A172 (cell line): ENCODE data around the gene ABHD13. TPM values are rescaled to one million over a fixed set of nuclear protein-coding genes. Genes with fewer than 3 reads are reported as not detected.
"Not testable (repeated sequence)": the region's sequence is repeated elsewhere in the genome, so short reads cannot be mapped to it uniquely, and the experiment has no call there.

Source experiments
- DNase-seq: peaks from one replicate; pipeline ENCODE4 v3.0.0-alpha.2; 2015; ENCODE audit warnings: low spot score
- total RNA-seq: library from RNA; depleted of rRNA; stranded (reverse); fragments of >200 nt; shearing (Covaris generic); gene quantifications from 2 replicates; pipeline ENCODE4 v1.2.3, GENCODE V29; 2014

ABHD13 gene
- total RNA-seq, 1 experiment from 2014 or later, result 13.8 TPM

DNA sequence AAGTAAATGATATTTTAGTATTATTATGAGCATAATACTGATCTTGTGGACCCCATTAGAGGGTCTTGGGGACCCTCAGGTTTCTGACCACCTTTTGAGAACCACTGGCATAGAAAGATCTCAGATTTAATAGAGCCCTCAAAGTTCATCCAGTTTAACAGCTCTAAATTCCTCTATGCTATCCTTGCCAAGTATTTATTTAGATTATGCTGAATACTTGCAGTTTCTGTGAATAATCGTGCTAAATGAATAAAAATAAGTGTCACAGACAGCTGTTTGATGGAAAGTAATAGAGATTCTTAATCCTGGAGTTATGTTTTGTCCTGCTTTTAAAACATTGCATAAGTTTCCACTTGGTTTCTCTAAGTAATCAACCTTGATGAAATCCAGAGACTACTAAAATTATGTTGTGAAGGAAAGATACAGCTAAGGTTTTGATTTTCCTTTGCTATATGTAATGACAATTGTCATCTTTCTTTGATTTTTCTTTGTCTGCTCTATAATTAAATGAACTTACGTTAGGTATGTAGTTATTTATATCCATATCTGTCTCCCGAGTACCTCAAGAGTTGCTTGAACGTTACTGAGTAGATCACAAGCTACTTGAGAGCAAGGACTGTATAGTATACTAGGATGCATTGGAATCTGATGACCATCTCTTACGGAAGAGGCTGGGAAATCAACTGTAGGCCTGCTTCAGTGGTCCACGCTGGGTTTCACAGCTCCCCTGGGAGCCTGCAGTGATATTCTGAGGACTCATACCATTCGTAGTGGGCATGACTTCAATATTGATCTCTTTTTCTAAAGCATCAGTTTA is 5.7 kb downstream of the ABHD13 start:
- DNase-seq, result no peak

DNA sequence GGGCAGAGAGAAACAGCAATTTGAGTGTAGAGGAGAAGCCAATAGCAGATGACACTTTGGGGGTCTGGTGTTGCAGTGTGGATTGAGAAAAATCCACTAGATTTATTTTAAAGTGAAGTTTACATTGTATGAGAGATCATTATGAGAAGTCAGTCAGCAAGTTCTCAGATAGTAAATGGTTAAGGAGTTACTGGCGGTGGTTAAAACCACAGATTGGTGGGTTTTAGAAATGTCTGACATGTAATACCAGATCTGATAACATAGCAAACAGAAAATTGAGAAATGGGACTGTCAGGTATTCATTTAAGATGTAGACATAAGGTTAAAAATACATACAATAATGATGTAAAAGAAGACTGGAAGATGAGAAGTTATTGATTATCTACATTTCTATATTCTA is 7.2 kb downstream of the ABHD13 start:
- no peak for DNase-seq

DNA sequence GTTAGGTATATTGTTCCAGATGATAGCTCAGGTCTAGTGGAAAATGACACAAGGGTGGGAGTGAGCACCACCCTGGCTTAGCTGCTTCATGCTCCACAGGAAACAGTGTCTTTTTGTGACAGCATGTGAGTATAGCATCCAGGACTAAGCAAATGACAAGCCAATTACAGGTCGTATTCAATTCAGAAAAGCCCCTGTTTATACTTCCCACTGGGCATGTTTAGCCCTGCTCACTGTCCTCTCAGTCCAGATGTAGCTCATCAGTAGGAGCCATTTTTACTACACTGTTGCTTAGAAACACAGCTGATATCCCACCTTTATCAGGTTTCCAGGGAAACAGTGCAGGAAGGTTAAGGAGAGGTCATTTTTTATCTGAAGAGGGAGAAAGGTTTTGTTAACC is 8.0 kb downstream of the ABHD13 start:
- no peak for DNase-seq

DNA sequence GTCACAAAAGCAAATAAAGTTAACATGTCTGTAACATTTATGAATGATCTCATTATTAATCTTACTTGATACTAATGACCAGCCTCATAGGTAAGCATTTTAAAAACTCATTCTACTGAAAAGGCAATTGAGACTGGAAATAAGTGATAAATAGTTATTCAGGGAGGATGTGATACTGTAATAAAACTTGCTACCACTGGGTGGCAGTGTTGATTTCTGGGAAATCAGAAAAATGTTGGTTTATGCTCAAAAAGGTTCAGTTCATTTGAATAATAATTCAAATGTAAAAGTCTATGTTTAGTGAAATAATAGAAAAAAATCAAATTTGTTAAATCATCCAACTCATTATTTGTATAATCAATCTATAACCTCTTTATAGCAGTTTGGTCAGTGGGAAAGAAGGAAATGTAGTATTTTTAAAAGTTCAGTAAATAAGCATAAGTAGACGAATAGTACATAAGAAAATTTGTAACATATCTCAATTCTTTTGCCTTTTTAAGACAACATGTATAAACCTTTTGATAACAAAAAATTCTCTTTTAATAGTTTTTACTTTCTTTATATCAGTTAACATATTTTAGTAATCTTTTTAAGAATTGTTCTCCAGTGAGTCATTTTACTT is 9.6 kb downstream of the ABHD13 start:
- peak; percentile 36 for DNase-seq

DNA sequence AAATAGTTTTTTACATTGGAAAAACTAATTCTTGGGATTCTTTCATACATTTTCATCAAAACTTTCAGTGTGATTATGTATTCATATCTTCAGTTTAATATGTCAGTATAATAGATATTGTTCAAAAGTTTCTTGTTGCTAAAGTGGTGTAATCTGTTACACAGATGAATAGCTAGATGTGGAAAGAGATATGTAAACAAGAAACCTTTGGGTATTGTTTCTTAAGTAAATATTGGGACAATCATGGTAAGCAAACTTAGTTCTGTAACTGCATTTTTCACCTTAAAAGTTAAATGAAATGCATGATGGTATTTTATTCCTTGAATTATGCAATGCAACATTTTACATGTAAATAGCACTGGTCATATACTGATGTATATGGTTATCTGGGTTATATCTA is 12.2 kb downstream of the ABHD13 start:
- no peak for DNase-seq

DNA sequence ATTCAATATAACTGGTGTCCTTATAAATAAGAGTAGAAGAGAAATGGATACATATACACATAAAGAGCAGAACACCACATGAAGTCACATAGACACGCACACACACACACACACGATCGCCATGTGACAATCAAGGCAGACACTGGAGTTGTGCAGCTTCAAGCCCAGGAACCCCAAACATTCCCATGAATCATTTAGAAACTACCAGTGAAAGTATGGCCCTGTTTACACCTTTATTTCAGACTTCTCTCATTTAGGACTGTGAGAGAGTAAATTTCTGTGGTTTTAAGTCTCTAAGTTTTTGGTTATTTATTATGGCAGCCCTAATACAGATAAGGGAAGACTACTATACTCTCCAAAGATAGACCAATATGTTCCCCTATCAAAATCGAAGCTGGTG is 31.0 kb downstream of the ABHD13 start:
- DNase-seq, result no peak

DNA sequence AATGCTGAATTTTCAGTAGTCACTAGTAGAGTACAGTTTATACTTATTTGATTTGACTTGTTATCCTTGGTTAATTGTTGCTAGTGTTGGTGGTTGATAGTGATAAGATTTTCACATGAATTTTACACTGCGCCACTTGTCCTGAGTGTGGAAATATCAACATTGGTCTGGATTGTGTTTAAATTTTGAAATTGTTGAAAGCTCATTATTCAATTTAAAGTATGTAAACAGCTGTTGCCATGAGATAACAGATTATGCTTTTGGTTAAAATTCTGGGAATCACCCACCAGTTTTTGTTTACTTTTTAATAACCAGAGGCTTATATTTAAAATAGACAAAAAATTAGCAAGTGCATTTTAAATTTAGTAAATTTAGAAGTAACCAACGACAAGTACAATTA is 39.1 kb downstream of the ABHD13 start:
- DNase-seq, result no peak

DNA sequence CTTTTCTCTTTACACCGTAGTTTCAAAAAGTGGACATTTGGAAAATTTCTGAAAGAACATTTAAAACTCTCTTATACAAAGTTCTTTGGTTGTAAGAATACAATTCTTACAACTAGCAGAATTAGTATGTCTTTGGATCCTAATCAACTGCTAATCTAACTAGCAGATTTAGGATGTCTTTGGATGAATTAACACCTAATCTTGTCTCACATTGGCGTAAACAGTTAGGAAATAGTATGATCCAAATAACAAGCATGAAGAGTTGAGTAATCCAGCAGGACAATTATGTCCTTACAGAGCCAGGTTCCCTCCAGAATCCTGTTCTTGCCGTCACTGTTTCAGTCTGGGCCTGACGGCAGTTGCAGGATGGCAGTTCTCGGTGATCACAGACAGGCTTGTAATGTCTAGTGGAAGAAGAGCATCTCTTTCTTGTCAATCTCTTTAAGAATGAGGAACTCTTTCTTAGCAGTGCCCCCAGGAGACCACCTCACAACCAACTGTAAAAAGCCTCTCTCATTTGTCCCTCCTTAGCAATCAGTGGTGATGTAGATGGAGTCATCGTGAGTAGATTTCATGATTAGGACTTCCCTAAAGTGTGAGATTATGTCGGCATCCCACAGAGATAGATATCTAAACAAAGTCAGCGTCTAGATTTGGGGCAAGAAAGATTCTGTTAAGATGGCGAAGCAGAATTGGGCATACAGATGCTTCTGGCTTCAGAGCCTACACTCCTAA is 45.6 kb downstream of the ABHD13 start:
- no peak for DNase-seq

DNA sequence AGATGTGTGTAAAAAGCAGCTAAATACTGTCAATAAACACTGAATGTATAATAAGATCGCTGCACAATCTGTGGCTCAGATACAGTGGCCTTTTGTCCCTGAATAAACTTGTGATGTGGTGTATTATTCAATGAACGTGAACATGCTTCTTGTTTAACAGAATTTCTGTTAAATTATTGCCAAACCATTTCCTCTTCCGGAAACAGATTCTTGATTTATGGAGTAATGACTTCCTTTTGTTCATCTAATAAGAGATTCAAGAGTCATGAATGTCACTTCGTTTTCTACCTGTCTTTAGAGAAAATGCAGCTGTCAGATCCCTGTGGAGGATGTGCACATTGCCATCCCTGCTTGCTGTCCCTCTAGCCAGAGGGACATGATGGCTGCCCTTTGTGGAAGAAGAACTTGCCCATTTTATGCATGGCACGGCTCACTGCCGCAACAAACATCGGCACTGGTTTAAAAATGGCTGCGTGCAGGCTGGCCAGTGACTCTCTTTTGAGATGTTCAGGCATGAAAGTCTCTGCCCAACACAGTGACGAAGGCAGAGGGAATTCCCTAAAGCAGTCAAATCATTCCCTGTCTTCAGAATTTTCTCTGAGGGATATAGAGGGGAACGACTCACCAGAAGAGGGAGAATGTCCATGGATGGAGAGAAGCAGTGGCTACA is 48.3 kb downstream of the ABHD13 start:
- DNase-seq, result no peak

DNA sequence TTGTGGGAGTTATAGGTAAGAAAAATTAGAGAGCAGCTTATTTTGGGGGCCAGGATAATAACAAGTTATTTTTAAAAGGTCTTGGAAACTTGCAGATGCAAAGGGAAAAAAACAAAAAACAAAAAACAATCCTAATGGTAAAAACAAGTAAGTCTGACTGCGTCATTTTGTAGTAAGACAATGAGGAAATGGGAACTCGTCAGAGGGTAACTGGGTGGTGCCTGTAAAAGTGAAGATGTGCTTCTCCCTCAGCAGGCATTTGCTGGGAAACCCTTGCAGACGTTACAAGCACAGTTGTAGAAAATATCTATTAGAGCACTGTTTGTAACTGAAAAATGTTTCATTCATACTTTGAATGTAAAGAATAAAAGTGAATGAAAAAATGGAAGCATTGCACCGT is 49.2 kb downstream of the ABHD13 start:
- DNase-seq, result no peak

DNA sequence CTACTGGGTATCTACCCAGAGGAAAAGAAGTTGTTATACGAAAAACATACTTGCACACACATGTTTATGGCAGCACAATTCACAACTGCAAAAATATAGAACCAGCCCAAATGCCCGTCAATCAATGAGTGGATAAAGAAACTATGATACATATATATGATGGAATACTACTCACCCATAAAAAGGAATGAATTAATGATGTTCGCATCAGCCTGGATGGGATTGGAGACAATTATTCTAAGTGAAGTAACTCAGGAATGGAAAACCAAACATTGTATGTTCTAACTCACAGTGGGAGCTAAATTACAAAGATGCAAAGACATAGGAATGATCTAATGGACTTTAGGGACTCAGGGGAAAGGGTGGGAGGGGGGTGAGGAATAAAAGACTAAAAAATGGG is 49.7 kb downstream of the ABHD13 start:
- not testable (repeated sequence) for DNase-seq

DNA sequence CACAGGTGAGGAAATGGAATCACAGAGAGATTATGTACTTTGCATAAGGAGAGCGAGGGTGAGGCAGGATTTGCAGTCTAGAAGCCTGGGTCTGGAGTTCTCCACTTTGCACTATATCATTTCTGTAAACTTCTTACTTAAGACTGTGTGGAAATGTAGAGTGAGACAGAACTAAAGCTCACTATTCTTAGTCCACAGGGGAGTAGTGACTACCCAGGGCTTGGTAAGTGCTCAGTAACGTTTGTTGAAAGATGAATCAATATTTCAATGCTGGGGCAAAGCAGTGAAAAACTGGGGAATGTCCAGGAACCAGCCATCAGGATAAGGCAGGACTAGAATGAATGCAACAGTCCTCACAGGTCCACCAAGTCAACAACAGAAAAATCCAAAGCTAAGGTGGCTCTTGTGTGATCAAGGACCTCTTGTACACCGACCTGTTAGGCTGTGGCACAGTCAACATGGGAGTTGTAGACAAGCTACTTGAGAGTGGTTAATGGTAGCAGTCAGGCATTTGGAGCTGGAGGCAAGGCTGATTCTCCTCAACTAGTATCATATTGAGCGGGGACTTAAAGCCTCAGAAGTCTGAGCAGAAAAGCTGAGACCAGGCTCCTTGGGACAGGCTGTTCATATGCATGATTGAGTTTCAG is 50.4 kb downstream of the ABHD13 start:
- DNase-seq, result no peak

DNA sequence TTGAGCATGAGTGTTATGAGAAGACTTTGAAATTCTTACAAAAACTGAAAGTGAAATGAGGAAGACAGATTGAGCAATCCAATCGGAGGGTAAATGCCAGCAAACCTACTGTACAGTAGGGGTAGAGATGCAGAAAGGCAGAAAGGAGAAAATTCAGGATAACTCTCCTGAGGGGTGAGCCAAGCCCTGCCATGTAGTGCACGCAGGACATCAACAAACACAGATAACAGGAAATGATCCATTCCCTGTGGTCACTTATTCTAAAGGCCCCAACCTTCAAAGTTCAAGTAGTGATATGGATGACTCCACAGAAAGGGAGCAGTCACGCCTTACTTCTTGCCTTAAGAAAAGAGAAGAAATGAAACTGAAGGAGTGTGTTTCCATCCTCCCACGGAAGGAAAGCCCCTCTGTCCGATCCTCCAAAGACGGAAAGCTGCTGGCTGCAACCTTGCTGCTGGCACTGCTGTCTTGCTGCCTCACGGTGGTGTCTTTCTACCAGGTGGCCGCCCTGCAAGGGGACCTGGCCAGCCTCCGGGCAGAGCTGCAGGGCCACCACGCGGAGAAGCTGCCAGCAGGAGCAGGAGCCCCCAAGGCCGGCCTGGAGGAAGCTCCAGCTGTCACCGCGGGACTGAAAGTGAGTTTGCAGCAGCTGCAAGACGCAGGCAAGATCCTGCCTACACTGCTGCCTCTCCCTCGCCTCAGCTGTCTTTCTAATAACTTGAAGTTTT is 51.6 kb downstream of the ABHD13 start, which contains the start of gene TNFSF13B:
TNFSF13B (plus strand) TSS at position 118 of the 728 bp plus-strand sequence; CDS start at position 296, 178 bp downstream.
- DNase-seq, result peak; percentile 16

DNA sequence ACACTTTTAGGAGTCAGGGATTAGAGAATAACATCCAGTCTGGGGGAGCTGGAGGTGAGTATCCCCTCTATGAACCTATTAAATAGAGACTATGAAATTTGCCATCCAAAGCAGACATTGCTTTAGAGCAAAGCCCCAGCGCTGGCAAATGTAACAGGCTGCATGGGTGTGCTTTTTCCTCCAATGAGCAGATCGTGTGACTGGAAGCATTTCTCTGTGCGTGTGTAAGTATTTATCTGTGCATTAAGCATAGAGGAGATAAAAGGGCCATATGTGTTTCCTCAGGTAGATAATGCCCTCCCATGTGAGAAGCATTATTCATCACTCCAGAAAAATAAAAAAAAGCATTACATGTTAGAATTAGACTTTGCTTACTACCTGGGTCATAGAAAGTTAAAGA is 52.2 kb downstream of the ABHD13 start:
- DNase-seq, result no peak

DNA sequence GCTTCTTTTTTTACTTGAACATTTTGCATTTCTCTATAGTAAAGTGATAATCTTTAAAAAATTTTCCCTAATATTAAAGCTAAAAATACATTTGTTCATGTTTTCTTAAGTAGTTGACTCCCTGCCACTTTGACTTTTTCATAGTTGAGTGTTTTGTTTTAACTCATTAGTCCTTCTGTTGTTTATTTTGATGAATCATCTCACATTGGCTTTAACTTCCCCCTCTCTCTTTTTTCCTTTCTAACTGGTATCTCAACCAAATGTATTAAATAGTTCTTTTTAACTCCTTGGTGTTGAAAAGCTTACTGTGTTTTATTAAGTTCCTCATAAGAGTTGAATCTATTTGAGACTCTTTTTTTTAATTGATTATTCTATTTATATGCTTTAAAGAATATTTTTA is 54.1 kb downstream of the ABHD13 start:
- DNase-seq, result no peak

DNA sequence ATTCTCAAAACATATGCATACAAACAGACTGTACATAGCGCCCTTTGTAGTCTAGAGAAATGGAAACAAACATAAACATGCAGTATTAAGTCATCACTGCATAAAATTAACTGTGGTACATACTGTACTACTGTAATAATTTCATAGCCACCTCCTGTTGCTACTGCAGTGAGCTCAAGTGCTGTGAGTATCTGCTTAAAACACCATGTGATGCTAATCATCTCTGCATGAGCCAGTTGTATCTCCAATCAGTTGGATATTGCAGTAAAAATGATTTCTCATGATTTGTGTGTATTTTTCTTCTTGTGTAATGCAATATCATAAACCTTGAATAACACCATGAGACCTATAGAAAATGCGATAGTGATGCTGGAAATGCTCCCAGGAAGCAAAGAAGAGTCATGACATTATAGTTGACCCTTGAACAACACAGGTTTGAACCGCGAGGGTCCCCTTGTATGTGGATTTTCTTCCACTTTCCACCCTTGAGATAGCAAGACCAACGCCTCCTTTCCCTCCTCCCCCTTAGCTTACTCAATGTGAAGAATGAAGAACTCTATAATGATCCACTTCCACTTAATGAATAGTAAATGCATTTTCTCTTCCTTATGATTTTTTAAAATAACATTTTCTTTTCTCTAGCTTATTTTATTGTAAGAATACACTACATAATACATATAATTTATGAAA is 55.4 kb downstream of the ABHD13 start:
- no peak for DNase-seq

DNA sequence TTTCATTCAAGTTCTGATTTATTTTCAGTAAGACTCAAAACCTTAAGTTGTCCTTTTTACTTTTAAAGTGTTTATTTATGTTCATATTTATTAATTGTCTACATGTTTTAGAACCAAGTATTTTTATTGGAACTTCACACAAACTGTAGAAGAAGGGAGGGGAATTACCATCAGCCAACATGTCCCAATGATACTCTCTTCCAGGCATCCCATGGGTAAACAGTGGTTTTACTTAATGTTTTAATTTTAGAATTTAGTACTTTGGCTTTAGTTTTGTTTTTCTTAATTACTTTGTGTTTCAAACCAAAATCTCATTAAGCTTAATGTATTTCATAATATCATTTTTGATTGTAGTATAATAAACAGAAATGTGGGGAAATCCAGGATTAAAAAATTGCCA is 56.5 kb downstream of the ABHD13 start:
- no peak for DNase-seq

DNA sequence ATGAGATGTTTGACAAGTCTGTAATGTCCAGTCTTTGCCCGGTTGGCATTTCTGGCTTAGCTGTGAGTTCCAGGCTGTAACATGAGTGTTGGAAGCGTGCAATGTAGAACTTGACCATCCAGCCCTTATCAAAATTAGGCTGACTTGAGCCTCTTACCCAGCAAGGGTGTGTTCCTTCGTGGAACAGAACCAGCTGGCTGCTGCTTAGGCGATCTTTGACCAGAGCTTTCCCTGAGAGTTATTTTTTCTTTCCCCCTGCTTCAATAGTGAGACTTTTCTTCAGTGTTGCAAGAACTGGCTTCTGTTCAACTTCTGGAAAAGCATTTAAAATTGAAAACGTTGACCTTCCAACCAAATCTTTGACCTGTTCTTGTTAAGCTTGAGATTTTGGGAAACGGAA is 57.9 kb downstream of the ABHD13 start:
- no peak for DNase-seq

DNA sequence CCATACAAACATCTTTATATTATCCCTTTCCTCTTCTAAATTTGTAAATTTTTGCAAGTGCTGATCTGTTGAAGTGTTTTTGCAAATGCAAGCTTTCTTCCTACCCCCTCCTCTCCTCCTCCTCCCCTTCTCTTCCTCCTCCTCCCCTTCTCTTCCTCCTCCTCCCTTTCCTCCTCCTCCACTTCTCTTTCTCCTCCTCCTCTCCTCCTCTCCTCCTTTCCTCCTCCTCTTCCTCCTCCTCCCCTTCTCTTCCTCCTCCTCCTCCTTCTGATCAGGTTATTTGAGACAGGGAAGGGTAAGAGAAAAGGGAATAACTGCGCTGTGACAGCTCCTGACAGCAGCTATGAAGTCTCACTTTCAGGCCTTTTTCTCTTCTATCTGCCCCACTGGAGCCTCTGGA is 60.3 kb downstream of the ABHD13 start:
- DNase-seq, result no peak

DNA sequence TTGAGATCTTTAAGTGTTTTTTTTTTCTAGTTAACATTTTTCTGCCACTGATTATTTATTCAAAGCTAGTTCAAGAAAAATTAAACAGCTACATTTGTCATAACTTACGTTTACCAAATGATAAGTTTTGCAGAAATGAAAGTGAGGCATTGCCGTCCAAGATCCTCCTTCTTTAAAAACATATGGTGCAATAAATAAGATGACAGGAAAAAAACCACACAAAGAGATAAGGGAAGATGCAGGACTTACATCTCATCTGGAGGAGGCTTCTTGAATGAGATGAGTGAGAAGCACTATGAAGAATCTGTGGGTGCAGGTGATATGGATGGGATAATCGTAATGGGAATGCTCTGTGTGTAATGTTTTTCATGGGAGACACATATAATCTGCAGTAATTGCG is 63.7 kb downstream of the ABHD13 start:
- no peak for DNase-seq
